HG03442 (cell line): ENCODE data around the gene LCORL.
"Not testable (repeated sequence)": the region's sequence is repeated elsewhere in the genome, so short reads cannot be mapped to it uniquely, and the experiment has no call there.

Experiments used
- ATAC-seq: cut with Tn5 transposase; IDR thresholded peaks from one replicate; pipeline ENCODE4 v1.9.1; 2021; ENCODE audit warnings: mild to moderate bottlenecking, moderate library complexity; ENCODE audit not compliant: unreplicated experiment

Gene LCORL

GRCh38 chr4:17865866-17866363 is 155.6 kb downstream of the LCORL start:
- ATAC-seq, result no peak

- not testable (repeated sequence) for ATAC-seq
These were observed 159.6 kb downstream of the LCORL start for GRCh38 chr4:17861906-17862305.

DNA sequence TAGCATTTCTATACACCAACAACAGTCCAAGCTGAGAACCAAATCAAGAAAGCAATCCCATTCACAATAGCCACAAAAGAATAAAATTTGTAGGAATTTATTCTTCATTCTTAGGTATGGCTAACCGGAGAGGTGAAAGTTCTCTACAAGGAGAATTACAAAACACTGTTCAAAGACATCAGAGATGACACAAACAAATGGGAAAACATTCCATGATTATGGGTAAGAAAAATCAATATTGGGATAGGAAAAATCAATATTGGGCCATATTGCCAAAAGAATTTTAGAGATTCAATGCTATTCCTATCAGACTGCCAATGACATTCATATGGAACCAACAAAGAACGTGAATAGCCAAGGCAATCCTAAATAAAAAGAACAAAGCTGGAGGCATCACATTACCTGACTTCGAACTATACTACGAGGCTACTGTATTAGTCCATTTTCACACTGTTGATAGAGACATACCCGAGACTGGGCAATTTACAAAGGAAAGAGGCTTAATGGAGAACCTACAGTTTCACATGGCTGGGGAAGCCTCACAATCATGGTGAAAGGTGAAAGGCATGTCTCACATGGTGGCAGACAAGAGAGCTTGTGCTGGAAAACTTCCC is 161.7 kb downstream of the LCORL start:
- ATAC-seq, result no peak

- no peak for ATAC-seq
These were observed 167.5 kb downstream of the LCORL start for GRCh38 chr4:17854036-17854435.

DNA sequence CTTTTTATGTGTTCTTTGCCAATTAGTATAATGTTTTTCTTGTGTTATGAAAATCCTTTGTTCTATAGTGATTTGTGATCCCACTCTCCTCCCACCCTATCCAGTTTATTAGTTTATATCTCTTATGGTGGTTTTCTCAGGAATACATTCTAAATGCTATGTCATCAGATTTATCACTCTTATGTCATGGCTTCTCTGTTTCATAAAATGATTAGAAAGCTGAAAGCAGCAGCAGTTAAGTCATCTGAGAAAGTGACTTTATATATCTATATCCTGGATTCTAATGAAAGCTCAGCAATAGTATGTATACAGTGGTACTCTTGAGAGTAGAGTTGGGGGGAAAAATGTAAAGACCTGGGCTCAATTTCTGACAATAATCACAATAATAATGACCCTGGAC is 169.6 kb downstream of the LCORL start:
- ATAC-seq, result no peak

- ATAC-seq, result not testable (repeated sequence)
These were observed 171.3 kb downstream of the LCORL start for GRCh38 chr4:17850295-17850694.

GRCh38 chr4:17846266-17846665 is 175.3 kb downstream of the LCORL start:
- ATAC-seq, result no peak

- ATAC-seq, result no peak
These were observed 197.5 kb downstream of the LCORL start for GRCh38 chr4:17823871-17824669.

GRCh38 chr4:17817027-17817426 is 204.5 kb downstream of the LCORL start:
- peak; percentile 86 for ATAC-seq

- no peak for ATAC-seq
These were observed 205.4 kb downstream of the LCORL start for GRCh38 chr4:17816142-17816541.

GRCh38 chr4:17814140-17814539 is 207.4 kb downstream of the LCORL start:
- ATAC-seq, result no peak

- ATAC-seq, result no peak
These were observed 208.8 kb downstream of the LCORL start for GRCh38 chr4:17812801-17813200.

- ATAC-seq, result no peak
These were observed 209.4 kb downstream of the LCORL start for GRCh38 chr4:17812125-17812524.

GRCh38 chr4:17811078-17811603 is 210.4 kb downstream of the LCORL start:
- peak; percentile 23 for ATAC-seq

- ATAC-seq, result peak; percentile 89
These were observed 211.1 kb downstream of the LCORL start, which contains the start of the genes DCAF16 and NCAPG for GRCh38 chr4:17810260-17811077. DCAF16 (minus strand) TSS chr4:17810757; CDS start chr4:17804141, 6,616 bp downstream. NCAPG (plus strand) TSS chr4:17810979; CDS start chr4:17811078, 99 bp downstream.

GRCh38 chr4:17809667-17810066 is 211.9 kb downstream of the LCORL start:
- no peak for ATAC-seq

GRCh38 chr4:17807446-17807845 is 214.1 kb downstream of the LCORL start:
- ATAC-seq, result no peak

- ATAC-seq, result no peak
These were observed 215.9 kb downstream of the LCORL start for GRCh38 chr4:17805580-17806155.

GRCh38 chr4:17797808-17798207 is 223.7 kb downstream of the LCORL start:
- ATAC-seq, result peak; percentile 52

GRCh38 chr4:17794730-17795129 is 226.8 kb downstream of the LCORL start:
- no peak for ATAC-seq
